NB4 (cell line): Measurements from ENCODE around the gene FER1L5.

Experiments used
- DNase-seq: peaks from one replicate; pipeline ENCODE4 v3.0.0; 2010; ENCODE audit warnings: low read depth
- H3K4me3 ChIP-seq: one replicate; pipeline ENCODE4 v1.5.1; 2011; ENCODE audit warnings: mild to moderate bottlenecking, low read depth, low read length, moderate library complexity
- MYC ChIP-seq: IDR thresholded peaks from 2 replicates; pipeline ENCODE4 v1.6.1; 2011; ENCODE audit warnings: low read depth, low read length
- POLR2A ChIP-seq: IDR thresholded peaks from 2 replicates; pipeline ENCODE4 v1.6.1; 2011; ENCODE audit warnings: mild to moderate bottlenecking; ENCODE audit not compliant: insufficient read length; ENCODE audit errors: extremely low read depth
- TF ChIP-seq, protein P1 (sequence below): IDR thresholded peaks from one replicate; pipeline ENCODE4 v1.5.1; 2012; ENCODE audit warnings: low read depth, low read length
- TF ChIP-seq, protein P2 (sequence below): IDR thresholded peaks from 2 replicates; pipeline ENCODE4 v1.6.1; 2011; ENCODE audit warnings: low read depth, low read length

FER1L5 gene

DNA sequence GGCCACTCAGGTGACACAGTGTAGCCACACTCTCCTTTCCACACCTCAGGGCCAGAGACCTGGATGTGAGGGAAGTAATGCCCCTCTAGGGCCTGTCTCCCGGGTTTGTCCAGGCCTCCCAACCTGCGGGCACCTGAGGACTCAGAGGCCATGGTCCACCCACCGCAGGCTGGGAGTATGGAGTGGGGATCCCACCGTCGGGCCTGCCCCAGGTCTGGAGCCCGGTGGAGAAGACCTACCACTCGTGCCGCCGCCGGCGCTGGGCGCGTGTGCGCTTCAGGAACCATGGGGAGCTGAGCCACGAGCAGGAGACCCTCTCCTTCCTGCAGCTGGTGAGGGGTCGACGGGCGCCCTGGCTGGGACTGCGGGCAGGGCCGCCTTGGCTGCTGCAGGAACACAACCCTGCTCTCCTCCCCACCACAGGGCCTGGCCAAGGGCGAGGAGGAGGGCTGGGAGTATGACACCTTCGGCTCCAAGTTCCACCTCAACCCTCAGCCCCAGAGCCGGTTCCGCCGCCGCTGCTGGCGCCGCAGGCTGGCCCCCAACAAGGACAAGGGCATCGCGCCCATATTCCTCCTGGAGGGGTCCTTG, 48.6 kb downstream of the FER1L5 start:
- no peak overlapping the region for H3K4me3 ChIP-seq
- TF ChIP-seq, protein P1, sequence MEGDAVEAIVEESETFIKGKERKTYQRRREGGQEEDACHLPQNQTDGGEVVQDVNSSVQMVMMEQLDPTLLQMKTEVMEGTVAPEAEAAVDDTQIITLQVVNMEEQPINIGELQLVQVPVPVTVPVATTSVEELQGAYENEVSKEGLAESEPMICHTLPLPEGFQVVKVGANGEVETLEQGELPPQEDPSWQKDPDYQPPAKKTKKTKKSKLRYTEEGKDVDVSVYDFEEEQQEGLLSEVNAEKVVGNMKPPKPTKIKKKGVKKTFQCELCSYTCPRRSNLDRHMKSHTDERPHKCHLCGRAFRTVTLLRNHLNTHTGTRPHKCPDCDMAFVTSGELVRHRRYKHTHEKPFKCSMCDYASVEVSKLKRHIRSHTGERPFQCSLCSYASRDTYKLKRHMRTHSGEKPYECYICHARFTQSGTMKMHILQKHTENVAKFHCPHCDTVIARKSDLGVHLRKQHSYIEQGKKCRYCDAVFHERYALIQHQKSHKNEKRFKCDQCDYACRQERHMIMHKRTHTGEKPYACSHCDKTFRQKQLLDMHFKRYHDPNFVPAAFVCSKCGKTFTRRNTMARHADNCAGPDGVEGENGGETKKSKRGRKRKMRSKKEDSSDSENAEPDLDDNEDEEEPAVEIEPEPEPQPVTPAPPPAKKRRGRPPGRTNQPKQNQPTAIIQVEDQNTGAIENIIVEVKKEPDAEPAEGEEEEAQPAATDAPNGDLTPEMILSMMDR: no peak
- no peak for TF ChIP-seq MYC
- TF ChIP-seq POLR2A: no peak
- TF ChIP-seq, protein P2, sequence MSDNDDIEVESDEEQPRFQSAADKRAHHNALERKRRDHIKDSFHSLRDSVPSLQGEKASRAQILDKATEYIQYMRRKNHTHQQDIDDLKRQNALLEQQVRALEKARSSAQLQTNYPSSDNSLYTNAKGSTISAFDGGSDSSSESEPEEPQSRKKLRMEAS: no peak
- no peak for DNase-seq

DNA sequence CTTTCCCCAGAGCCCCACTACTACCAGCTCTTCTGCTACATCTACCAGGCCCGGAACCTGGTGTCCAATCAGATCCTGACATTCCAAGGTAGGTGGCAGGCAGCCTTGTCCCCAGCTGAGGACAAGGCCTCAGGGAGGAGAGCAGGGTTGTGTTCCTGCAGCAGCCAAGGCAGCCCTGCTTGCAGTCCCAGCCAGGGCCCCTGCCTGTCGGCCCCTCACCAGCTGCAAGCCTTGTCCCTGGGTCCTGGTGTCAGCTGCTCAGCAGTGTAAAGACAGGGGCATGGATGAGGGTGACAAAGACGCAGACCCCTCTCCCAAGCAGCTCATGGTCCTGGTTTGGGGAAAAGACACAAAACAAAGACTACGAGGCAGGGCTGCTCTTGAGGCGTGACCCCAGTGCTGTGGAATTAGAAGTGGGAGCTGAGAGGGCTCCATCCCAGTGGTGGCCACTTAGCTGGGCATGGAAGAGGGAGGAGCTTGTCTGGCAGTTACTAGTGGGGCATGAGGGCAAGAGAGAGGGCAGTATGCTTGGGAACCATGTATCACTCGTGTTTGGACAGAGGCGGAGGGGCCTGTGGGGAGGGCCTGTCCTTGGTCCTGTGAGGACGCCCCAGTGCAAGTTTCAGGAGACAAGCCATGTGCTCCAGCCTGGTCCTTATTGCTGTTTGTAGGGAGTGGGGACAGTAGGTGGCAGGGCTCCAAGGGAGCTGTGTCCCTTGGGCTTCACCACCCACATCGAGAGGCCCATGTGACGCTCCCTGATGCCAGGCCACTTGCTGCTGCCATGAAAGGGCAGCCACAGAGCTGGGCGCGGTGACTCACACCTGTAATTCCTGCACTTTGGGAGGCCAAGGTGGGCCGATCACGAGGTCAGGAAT, 49.8 kb downstream of the FER1L5 start:
- no peak for DNase-seq
- no peak for TF ChIP-seq POLR2A
- TF ChIP-seq MYC: no peak
- TF ChIP-seq, protein P1: no peak
- TF ChIP-seq, protein P2: no peak
- H3K4me3 ChIP-seq: no peak overlapping the region

DNA sequence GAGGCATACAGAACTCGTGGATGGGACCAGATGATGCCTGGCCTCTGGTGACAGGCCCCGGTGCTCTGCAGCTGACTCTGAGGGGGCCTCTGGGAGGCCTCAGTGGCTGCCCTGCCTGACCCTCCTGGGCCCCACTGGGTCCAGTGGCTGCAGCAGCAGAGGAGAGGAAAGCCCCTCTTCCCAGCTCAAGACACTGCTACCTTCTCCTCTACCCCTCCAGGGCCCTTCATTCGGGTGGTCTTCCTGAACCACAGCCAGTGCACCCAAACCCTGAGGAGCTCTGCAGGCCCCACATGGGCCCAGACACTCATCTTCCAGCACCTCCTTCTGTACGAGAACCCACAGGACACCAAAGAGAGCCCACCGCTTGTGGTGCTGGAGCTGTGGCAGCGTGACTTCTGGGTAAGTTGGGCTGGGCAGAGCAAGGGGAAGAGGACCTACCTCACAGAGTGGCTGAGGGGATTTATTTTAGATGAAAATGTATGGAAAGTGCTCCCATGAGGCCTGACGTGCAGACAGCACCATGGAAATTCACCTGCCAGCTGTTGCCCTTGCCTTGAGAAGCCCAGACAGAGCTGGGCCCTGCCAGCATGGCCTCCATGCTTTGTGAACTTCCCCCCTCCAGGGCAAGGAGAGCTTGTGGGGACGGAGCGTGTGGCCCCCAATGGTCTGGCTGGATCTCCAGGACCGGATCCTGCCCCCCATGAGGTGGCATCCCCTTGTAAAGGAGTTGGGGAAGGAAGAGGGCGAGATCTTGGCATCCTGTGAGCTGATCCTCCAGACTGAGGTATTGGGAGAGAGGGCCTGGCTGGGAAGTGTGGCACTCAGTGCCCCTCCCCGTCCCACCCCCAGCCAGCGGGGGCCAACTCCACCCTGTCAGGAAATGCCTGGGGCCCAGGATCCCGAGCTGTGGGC, 51.0 kb downstream of the FER1L5 start:
- TF ChIP-seq, protein P2: no peak
- TF ChIP-seq MYC (no peak), POLR2A (no peak)
- TF ChIP-seq, protein P1: no peak
- no peak overlapping the region for H3K4me3 ChIP-seq
- DNase-seq: no peak

DNA sequence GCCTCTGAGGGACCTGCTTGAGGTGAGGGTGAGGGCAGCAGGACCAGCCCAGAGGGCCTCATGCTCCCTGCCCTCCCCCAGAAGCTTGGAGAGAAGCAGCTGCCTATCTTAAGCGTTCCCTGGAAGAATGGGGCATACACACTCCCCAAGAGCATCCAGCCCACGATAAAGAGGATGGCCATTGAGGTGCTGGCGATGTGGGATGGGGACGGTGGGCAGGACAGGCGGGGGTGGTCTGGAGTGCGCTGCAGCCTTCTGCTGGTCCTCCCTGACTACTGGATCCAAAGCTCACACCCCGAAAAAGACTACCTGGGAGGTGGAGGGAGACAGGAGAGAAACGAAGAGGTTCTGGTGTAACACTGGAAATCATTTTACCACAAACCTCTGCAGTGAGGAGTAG, 51.7 kb downstream of the FER1L5 start:
- TF ChIP-seq, protein P1: no peak
- TF ChIP-seq MYC (no peak), POLR2A (no peak)
- TF ChIP-seq, protein P2: no peak
- H3K4me3 ChIP-seq: no peak overlapping the region
- no peak for DNase-seq

DNA sequence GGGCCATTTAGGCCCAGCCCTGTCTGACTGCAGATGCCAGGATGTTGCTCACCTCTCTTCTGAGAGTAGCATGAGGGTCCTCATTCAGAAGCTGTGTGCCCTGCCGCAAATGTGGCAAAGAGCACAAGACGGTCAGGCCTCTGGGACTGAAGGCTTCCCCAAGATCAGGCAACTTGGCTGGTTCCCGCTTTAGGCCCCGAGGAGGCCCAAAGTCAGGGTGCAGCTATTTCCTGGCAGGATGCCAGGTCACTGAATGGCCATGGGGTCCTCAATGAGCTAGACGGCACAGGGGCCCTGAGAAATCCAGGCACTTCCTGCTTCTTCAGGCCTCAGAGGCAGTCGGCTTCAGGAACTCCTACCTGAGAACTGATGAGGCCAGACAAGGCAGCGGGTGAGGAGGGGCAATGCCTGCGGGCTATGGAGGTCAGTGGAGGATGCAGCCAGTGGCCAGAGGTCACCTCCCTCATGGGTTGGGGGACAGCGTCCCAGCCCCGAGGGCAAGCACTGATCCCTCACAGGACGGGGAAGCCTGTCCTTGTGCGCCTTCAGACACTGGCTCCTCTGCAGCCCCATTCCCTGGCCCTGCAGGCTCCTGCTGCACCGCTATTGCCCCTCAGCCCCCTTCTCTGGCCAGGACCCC, 52.4 kb downstream of the FER1L5 start:
- no peak overlapping the region for H3K4me3 ChIP-seq
- no peak for TF ChIP-seq MYC
- TF ChIP-seq POLR2A: no peak
- TF ChIP-seq, protein P1: no peak
- TF ChIP-seq, protein P2: no peak
- DNase-seq: no peak
